GM18519 (cell line): ENCODE results near the gene EDEM2.
A peak's percentile ranks its signal among the peaks of the same experiment; 100 is the strongest.
"Not testable (repeated sequence)": the region's sequence is repeated elsewhere in the genome, so short reads cannot be mapped to it uniquely, and the experiment has no call there.

Experiments used
- ATAC-seq: cut with Tn5 transposase; IDR thresholded peaks from one replicate; pipeline ENCODE4 v1.9.1; 2021; ENCODE audit warnings: mild to moderate bottlenecking, moderate library complexity; ENCODE audit not compliant: unreplicated experiment, low FRiP score

The EDEM2 gene, protein sequence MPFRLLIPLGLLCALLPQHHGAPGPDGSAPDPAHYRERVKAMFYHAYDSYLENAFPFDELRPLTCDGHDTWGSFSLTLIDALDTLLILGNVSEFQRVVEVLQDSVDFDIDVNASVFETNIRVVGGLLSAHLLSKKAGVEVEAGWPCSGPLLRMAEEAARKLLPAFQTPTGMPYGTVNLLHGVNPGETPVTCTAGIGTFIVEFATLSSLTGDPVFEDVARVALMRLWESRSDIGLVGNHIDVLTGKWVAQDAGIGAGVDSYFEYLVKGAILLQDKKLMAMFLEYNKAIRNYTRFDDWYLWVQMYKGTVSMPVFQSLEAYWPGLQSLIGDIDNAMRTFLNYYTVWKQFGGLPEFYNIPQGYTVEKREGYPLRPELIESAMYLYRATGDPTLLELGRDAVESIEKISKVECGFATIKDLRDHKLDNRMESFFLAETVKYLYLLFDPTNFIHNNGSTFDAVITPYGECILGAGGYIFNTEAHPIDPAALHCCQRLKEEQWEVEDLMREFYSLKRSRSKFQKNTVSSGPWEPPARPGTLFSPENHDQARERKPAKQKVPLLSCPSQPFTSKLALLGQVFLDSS

DNA sequence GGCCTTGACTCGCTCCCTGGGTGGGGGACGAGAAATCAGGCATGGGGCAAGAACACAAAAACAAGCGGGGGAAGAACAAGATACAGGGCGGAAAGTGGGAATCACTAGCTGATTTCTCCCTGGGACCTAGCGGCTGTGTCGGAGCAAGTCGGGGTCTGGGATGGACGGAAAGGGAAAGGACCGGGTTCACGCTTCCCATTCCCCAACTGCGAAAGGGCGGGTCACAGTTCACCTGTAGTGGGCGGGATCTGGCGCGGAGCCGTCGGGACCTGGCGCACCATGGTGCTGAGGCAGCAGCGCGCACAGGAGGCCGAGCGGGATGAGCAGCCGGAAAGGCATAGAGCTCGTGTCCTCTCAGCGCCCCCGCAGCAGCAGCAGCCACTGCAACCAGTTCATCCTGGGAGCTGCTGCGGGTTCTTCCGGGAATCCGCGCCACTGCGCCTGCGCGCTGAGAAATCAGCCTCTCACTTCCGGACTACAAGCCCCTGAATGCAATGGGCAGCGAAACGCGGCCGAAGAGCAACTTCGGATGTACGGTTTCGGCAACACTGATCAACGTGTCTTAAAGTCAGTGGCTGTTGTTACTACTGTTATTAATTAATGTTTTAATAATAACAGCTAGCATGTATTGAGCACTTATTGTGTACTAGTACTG lies at the start of gene EDEM2:
EDEM2 (minus strand) TSS at position 417 of the 655 bp plus-strand sequence; CDS start at position 339, 78 bp downstream.
- ATAC-seq: peak; percentile 54

DNA sequence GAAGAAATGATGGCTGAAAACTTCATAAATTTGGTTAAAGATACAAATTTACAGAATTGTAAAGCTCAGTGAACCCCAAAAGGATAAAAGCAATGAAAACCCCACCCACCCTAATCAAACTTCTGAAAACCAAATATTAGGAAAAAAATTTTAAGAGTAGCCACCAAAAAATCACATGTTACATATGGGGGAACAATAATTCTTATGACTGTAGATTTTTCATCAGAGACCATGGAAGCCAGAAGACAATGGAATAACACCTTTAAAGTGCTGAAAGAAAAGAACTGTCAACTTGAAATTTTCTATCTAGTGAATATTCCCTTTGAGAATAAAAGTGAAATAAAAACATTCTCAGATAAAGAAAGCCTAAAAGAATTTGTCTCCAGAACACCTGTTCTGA lies 49.2 kb upstream of the EDEM2 start:
- ATAC-seq: no peak

- ATAC-seq: not testable (repeated sequence)
Measured at GRCh38 chr20:35193031-35193791, 46.1 kb upstream of the EDEM2 start.

GRCh38 chr20:35192118-35192872 lies 45.2 kb upstream of the EDEM2 start:
- no peak for ATAC-seq

DNA sequence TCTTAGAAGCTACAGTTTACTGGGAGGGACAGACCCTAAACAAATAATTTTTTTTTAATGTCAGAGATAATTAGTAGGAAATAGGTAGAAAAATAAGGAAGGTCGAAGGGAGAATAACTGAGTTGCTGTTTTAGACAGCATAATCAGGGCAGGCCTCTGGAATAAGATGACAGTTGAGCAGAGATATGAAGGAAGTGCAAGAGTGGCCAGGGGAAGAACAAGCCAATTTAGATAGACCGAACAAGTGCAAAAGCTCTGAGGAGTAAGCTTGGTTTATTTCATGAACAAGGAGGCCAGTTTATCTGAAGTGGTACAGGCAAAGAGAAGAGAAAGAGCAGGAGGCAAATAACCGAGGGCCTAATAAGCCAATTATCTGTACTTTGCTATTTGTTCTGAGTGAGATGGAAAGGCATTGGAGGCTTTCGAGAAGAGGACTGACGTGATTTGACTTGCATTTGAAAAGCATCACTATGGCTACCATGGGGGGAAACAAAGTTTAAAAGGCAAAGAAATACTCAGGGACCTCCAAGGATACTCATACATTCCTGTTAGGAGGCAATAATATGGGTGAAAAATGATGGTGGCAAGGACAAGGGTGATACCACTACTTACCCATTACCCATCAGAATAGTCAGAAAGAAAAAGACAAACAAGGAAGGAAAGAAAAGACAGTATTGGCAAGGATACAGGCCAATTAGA lies 44.4 kb upstream of the EDEM2 start:
- ATAC-seq: no peak

DNA sequence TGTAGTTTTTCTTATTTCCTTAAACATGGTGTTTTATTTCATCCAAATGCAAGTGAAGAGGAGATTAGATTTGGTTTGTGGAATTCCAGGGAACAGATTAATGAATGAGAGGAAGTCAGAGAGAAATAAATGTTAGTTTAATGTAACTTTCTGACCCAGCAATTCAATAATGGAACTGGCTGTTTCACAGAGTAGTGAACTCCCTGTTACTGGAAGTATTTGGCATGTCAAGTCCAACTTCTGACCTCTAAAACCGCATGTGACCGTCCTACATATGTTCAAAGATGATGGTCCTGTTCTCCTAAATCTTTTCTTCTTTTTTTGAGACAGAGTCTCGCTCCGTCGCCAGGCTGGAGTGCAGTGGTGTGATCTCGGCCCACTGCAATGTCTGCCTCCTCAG lies 43.4 kb upstream of the EDEM2 start:
- ATAC-seq: no peak

GRCh38 chr20:35189223-35189622 lies 42.1 kb upstream of the EDEM2 start:
- not testable (repeated sequence) for ATAC-seq

- no peak for ATAC-seq
Measured at GRCh38 chr20:35187584-35188190, 40.6 kb upstream of the EDEM2 start.

- not testable (repeated sequence) for ATAC-seq
Measured at GRCh38 chr20:35186691-35187289, 39.7 kb upstream of the EDEM2 start.

DNA sequence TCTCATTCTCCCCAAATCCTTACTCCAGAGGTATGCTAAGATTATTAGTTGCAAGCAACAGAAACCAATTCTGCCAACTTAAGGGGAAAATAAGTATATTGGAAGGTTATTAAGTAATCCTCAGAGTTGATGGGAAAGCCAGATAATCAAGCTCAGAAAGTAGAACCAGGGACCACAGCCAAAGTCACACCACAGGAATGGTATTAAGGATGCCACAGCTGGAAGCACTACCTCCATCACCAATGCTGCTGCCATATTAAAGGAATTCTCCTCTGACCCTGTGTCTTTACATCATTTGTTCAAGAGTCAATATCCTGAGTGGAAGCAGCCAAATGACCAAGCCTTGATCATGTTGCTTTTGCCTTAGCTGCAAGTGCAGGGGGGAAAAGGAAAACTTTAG lies 34.6 kb upstream of the EDEM2 start:
- no peak for ATAC-seq

GRCh38 chr20:35180266-35180665 lies 33.1 kb upstream of the EDEM2 start:
- ATAC-seq: no peak

DNA sequence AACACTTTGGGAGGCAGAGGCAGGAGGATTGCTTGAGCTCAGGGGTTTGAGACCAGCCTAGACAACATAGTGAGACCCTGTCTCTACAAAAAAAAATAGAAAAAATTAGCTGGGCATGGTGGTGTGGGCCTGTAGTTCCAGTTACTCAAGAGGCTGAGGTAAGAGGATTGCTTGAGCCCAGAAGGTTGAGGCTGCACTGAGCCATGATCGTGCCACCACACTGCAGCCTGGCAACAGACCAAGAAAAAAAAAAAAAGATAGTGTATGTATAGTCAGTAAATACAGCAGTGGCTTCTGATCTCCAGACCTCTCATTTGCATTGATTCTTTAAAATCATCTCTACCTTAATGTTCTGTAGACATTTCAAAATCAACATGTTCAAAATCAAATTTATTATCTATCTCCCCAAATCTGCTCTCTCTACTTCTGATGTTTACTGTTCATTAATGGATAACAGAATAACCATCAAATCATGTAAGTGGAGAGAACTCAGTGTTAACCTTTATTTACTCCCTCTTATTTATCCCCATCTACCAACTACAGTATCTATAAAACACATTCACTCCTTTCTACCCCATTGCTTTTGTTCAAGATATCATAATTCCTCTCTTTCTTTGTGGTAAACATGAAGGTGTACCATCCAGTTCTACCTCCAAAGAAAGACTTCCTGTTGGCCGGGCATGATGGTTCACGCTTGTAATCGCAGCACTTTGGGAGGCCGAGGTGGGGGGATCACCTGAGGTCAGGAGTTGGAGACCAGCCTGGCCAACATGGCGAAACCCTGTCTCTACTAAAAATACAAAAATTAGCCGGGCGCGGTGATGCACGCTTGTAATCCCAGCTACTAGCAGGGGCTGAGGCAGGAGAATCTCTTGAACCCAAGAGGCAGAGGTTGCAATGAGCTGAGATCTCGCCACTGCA lies 32.4 kb upstream of the EDEM2 start:
- no peak for ATAC-seq

GRCh38 chr20:35176132-35176531 lies 29.0 kb upstream of the EDEM2 start:
- no peak for ATAC-seq

GRCh38 chr20:35174458-35175216 lies 27.5 kb upstream of the EDEM2 start:
- ATAC-seq: no peak

DNA sequence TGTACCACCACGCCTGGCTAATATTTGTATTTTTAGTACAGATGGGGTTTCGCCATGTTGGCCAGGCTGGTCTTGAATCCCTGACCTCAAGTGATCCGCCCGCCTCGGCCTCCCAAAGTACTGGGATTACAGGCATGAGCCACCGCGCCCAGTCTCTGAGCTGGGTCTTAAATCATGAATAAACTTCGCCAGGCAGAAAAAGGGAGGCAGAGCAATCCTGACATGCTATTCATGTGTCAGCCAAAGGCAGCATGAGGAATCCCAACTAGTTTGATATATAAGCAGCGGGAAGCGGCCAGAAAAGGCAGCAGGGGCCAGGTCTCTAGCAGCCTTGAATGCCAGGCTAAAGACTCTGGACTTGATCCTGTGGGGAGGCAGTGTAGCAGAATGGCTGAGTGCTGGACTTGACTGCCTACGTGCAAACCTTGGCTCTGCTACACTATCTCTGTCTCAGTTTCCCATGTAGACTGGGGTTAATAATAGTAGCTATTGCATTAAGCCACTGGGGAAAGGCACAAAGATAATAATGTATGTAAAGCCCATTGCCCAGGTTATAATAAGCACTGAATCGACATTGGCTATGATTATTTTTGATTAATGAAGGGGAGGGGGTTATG lies 26.5 kb upstream of the EDEM2 start:
- ATAC-seq: no peak

DNA sequence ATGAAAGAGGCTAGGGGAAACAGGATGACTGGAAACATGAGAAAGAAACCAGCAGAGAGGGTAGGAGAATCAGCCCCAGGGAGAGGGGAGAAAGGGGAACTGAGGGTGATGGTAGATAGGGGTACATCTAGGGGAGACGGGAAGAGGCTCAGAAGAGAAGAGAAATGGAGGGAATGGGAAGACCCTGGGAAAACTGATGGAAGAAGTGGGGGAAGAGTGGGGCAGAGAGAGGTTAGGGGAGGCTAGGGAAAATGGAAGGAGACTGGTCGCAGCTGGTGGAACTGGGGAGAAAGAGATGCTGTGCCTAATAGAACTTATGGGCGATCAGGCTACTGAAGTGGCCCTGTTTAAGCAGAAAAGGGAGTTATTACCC lies 25.3 kb upstream of the EDEM2 start:
- no peak for ATAC-seq
